GM21529 (cell line): ENCODE data around the gene NR1D2.

Source experiments
- ATAC-seq: cut with Tn5 transposase; IDR thresholded peaks from one replicate; pipeline ENCODE4 v1.9.1; 2021; ENCODE audit not compliant: unreplicated experiment

Gene NR1D2

GRCh38 chr3:23928524-23928923 lies 16.6 kb upstream of the NR1D2 start:
- no peak for ATAC-seq

GRCh38 chr3:23931597-23931996 lies 13.5 kb upstream of the NR1D2 start:
- ATAC-seq: no peak

DNA sequence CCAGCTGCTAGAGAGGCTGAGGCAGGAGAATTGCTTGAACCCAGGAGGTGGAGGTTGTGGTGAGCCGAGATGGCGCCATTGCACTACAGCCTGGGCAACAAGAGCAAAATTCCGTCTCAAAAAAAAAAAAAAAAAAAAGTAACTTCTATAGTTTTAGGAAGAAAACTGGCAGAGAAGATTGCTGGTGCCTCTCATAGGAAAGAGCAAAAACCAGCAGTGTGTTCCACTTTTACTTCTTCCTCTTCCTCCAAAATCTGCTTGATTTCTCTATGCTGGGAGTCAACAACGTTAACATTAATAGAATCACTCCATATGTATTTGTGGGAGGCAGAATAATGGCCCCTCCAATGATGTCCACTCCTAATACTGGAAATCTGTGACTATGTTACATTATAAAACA lies 12.5 kb upstream of the NR1D2 start:
- no peak for ATAC-seq

- no peak for ATAC-seq
These were observed 10.8 kb upstream of the NR1D2 start for GRCh38 chr3:23934253-23934652.

- ATAC-seq: no peak
These were observed 7.8 kb upstream of the NR1D2 start for GRCh38 chr3:23937296-23937695.

DNA sequence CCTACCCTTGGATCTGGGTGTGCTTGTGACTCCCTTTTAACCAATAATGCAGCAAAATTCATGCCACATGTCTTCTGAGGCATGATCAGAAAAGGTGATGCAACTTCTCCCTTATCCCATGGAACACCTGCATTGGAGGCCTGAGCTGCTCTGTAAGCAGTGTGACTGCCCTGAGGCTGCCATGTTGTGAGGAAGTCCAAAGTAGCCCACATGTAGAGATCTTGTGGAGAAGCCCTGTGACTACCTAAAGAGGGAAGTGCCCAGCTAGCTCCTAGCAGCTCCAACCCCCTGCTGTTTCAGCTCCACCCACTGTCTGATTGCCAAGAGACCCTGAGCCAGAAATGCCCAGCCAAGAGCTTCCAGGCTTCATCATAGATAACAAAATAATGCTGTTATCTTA lies 6.4 kb upstream of the NR1D2 start:
- ATAC-seq: no peak

DNA sequence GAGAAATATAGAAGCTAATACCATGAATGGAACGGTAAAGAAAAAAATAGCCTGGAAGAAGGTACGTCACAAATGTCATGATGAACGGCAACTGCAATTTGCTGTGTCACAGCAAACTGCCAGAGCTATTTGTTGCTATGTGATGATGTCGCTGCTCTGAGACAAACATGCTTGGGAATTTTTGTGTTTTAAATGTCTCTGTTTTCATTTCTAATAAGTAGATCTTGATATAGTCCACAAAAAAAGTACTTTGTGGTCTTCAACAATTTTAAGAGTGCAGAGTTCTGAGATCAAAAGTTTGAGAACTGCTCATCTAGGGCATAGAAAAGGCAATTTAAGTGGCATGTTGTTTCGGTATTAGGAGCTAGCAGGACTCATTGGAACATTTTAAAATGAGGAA lies 4.3 kb upstream of the NR1D2 start:
- no peak for ATAC-seq

- ATAC-seq: no peak
These were observed 3.6 kb upstream of the NR1D2 start for GRCh38 chr3:23941440-23941839.

DNA sequence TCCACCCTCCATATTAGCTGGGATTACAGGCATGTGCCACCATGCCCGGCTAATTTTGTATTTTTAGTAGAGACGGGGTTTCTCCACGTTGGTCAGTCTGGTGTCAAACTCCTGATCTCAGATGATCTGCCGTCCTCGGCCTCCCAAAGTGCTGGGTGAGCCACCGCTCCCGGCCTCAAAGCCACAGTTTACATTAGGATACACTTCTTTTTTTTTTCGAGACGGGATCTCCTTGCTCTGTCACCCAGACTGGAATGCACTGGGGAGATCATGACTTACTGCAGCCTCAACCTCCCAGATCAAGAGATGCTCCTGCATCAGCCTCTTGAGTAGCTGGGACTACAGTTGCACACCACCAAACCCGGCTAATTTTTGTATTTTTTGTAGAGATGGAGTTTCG lies 2.5 kb upstream of the NR1D2 start:
- ATAC-seq: no peak

GRCh38 chr3:23944007-23944783 lies 891 bp upstream of the NR1D2 start:
- ATAC-seq: no peak

DNA sequence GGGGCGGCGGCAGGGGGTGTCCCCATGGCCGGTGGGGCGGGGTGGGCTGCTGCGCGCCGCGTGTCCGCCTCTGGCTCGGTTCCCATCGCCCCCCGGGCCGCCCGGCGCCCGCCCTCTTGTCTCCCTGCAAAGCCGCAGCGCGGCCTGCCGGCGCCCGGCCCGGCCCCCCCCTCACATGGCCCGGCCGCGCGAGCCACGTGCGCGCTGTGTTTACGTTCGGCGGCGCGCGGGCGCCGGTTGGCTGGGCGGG lies 502 bp downstream of the NR1D2 start:
- no peak for ATAC-seq

GRCh38 chr3:23945913-23946687 lies 1.0 kb downstream of the NR1D2 start:
- peak; percentile 76 for ATAC-seq

GRCh38 chr3:23948761-23949160 lies 3.7 kb downstream of the NR1D2 start:
- ATAC-seq: no peak

DNA sequence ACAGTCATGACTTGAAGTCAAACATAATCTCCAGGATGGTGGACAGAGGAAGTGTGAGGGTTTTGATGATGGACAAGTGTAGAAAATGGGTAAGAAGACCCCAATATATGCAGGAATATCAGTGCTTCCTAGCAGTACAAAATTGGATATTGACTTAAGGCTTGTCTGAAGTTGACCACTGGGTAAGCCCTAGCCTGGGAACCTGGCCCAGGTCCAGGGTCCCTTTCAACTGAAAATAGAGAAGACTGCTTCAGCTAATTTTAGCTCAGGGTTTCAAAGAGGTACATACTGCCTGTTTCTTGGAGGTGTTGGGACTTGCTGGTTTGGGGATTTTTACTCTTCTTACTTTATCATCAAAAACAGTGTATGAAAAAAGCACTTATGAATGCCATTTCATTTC lies 4.7 kb downstream of the NR1D2 start:
- ATAC-seq: peak; percentile 21

- ATAC-seq: no peak
These were observed 5.2 kb downstream of the NR1D2 start for GRCh38 chr3:23950293-23950692.

GRCh38 chr3:23952646-23953045 lies 7.6 kb downstream of the NR1D2 start:
- ATAC-seq: peak; percentile 33

DNA sequence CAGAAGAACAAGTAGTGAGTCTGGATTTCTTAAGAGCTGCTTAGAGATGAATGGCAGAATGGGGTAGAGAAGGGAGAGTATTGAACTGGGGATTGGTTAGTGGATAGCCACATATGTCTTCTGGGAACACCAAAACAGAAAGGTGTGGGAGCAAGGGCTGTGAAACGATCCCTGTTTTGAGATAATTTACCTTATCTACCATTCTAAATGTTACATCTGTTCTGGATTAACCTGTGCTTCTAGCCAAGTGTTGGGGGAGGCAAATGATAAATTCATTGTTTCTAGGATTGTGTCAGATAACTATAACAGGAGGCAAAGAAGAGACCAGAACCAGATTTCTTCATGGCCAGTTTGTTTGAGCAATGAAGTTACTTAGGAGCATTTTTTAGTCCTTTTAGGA lies 8.4 kb downstream of the NR1D2 start:
- ATAC-seq: no peak

DNA sequence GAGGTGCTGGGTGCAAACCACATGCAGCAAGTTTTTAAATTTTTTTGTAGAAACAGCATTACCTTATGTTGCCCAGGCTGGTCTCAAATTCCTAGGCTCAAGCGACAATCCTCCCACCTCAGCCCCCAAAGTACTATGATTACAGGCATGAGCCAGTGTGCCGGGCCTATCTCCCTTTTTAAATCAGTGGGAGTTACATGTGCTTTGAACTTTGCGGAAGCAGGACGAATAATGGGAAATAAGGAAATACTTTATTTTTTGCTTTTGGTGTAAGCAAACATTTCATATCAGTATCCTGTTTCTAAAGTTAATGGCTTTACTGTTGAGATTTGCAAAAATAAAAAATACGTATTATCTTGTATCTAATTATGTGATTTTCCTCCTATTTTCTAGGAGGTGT lies 9.1 kb downstream of the NR1D2 start:
- no peak for ATAC-seq

DNA sequence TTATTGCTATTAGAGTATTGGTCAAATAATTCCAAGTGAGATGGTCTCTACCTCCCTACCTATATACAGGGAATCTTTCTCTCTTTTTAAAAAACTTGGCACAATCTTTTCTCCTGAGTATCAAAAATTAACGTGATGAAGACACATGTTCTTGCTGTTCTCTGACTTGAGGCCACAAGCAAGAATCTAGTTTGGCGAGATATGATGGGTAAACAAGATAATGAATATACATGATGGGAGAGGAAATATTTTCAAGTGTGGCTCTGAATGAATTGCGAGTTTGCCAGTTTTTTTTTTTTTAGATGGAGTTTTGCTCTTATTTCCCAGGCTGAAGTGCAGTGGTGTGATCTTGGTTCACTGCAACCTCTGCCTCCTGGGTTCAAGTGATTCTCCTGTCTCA lies 11.6 kb downstream of the NR1D2 start:
- ATAC-seq: no peak

DNA sequence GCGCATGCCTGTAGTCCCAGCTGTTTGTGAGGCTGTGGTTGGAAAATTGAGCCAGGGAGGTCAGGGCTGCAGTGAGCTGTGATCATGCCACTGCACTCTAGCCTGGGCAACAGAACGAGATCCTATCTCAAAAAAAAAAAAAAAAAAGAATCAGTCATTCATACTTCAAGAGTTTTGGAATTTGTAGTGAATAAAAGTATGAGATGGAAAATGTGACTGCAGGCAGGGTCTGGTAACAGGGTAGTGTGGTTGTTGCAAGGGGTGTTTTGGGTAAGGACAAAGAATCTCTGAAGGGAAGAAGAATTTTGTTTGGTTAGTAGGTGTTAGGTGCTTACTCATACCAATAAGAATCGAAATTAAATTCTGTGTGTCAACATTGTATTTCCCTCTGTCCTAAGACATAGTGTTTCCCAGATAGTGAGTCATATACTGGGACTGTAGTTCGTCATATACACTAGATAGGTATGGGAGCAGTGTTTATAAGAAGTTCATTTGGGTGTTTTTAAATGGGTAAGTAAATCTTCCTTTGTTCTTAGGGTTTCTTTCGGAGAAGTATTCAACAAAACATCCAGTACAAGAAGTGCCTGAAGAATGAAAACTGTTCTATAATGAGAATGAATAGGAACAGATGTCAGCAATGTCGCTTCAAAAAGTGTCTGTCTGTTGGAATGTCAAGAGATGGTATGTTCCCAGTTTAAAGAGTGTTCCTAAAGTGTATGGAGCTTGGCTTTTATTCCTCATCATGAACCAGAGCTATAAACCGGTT lies 14.2 kb downstream of the NR1D2 start:
- no peak for ATAC-seq

GRCh38 chr3:23960649-23961048 lies 15.6 kb downstream of the NR1D2 start:
- ATAC-seq: no peak

DNA sequence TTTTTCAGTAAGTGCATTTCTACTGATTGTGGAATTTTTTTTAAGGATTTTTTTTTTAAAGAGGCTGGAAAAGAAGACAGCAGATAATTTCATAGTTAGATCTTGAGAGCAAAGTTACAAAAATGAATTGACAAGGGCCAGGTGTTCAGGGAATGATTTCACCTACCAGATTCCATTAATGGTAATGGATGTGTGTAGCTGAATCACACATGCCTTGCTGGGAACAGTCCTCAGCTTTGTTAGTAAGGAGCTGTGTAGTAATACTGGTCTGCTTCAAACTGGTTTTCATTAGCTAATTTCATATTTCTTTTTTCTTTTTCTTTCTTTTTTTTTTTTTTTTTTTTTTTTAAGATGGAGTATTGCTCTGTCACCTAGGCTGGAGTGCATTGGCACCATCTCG lies 16.0 kb downstream of the NR1D2 start:
- ATAC-seq: no peak
